Measurements from ENCODE around the gene EYA4.

Gene EYA4, protein sequence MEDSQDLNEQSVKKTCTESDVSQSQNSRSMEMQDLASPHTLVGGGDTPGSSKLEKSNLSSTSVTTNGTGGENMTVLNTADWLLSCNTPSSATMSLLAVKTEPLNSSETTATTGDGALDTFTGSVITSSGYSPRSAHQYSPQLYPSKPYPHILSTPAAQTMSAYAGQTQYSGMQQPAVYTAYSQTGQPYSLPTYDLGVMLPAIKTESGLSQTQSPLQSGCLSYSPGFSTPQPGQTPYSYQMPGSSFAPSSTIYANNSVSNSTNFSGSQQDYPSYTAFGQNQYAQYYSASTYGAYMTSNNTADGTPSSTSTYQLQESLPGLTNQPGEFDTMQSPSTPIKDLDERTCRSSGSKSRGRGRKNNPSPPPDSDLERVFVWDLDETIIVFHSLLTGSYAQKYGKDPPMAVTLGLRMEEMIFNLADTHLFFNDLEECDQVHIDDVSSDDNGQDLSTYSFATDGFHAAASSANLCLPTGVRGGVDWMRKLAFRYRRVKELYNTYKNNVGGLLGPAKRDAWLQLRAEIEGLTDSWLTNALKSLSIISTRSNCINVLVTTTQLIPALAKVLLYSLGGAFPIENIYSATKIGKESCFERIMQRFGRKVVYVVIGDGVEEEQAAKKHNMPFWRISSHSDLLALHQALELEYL

GRCh38 chr6:133241086-133241900, at the start of gene EYA4:
Gene EYA4, plus strand, starts transcription at chr6:133241357. Its CDS starts 33,424 bp downstream, at chr6:133274781.
- DNase-seq: no peak

GRCh38 chr6:133193396-133193795, 47.8 kb upstream of the EYA4 start:
- no peak for DNase-seq

DNA sequence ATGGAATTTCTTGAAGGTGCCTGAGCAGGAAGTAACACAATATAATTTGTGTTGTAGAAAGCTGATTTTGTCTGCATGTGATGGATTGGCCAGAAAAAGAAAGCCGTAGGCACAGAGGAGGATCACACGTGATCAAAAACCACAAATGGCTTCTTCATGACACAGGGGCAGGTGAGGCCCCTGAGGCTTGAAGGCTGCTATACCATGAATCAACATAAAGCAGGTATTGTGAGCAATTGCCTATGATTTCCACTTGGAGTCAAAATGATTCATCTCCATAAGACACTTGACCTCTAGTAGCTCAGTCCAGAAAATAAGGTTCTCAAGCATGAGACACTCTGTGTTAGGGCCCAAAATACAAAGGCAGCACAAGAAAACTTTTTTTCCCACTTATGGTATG, 42.4 kb upstream of the EYA4 start:
- no peak for DNase-seq

DNA sequence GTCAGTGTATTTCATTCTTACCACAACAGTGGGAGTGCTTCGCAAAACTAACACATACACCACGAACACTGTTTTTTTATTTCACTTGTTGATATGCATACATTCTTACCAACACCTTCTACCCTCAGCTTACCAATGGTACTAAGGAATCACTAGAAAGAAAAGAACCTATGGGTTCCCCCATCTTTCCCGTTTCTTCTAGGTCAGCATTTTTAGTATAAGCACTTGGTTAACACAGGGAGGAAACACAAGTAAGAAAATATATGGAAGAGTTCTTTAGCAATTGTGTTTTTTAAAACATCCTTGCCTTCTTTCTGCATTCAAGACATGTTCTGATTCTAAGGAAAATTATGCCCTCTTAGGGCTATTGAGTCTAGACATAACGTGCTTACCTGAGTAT, 39.9 kb upstream of the EYA4 start:
- DNase-seq: no peak

- no peak for DNase-seq
Measured at GRCh38 chr6:133202610-133203343, 38.4 kb upstream of the EYA4 start.

DNA sequence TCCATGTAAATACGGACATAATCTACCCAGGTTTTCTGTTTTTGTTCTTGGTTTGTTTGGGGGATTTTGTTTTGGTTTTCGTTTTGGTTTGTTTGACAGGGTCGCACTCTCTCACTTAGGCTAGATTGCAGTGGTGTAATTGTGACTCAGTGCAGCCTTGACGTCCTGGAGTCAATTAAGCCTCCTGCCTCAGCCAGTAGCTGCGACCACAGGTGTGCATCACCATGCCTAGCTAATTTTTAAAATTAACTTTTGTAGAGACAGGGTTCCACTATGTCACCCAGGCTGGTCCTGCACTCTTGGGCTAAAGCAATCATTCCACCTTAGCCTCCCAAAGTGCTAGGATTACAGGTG, 37.8 kb upstream of the EYA4 start:
- DNase-seq: no peak

GRCh38 chr6:133205304-133205703, 35.9 kb upstream of the EYA4 start:
- DNase-seq: no peak

GRCh38 chr6:133206942-133207341, 34.2 kb upstream of the EYA4 start:
- DNase-seq: no peak

- no peak for DNase-seq
Measured at GRCh38 chr6:133207754-133208153, 33.4 kb upstream of the EYA4 start.

DNA sequence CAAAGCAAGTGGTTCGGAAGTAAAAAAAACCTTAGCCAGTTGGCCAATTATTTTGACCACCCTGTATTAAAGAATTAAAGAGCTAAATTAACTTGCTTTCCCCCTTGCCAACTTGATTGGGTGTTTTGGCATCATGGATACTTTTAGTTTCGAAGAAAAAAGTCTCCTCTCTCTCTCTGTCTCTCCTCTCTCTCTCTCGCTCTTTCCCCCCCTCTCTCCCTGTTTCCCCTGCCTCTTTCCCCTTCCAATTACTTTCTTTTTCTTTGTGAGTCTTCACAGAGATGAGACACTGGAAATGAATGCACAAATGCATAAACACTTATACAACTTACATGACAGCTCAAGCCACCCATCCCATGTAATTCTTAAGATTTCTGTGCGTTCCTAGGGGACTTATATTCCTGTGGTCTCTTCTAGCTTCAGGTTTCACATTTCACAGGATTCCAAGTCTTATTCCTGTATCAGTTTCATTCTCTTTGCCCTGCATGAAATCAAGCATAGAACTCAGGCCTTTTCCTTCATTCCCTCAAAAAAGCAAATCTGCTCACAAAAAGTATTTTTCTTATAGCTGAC, 32.9 kb upstream of the EYA4 start:
- DNase-seq: no peak

GRCh38 chr6:133214267-133214666, 26.9 kb upstream of the EYA4 start:
- no peak for DNase-seq

- no peak for DNase-seq
Measured at GRCh38 chr6:133218852-133219251, 22.3 kb upstream of the EYA4 start.

DNA sequence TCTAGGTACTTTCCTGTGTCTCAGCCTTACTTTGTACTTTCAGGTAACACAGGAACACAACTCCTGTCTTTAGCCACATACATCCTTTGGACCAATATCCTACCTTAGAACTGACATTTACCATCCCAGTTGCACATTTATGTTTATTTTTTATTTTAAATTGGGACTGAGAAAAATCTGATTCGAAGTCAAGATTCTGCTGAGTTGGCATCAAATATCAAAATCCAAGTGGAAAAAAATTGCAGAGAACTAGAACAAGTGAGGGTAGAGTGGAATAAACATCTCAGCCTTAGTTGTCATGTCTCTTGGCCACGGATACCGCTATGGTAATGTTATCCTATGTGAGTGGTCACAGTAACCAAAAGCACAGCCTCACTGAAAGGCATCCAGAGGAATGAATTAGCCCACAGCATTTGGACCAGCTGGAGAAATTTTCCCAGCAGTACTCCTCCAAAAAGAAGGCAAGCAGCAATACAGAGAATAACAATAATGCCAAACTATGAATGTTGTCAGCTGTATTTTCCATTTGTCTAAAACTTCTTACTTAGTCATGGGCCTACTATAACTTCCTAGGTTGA, 17.6 kb upstream of the EYA4 start:
- no peak for DNase-seq

DNA sequence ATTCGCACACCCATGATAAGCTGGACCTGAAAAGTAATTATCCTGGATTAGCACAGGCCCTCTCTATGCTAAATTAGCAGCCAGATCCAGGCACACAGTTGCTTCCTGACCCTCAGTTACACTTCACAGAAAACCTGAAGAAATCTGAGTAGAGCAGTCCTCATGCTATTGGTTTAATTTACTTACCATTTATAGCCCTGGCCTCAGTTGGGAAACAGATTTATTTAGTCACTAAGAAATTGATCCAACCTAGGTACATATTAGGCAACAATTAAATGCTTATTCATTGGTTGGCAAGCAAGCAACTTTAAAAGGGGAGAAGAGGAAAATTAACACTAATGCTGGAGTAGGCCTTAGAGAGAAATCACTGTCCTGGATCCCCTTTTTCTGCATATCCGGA, 15.6 kb upstream of the EYA4 start:
- no peak for DNase-seq

DNA sequence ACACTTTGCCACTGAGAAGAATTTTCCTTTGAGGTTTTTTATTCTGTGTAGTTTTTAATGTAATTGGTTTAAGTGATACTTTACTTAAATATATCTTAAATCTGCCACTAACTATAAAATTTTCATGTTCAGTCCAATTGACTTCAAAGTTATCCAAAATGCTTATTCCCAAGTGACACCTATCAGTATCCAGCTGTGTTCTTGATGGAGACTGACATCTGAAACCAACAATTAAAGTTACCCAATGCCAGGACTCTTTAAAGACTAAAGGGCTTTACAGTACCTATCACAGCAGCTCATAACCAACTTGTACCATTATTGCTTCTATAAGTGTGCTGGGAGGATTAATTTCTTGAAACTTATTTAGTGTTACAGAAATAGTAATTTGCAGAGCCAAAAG, 13.8 kb upstream of the EYA4 start:
- DNase-seq: no peak

- DNase-seq: no peak
Measured at GRCh38 chr6:133230052-133230451, 11.1 kb upstream of the EYA4 start.

- no peak for DNase-seq
Measured at GRCh38 chr6:133235221-133235620, 5.9 kb upstream of the EYA4 start.

GRCh38 chr6:133236932-133237331, 4.2 kb upstream of the EYA4 start:
- DNase-seq: no peak

DNA sequence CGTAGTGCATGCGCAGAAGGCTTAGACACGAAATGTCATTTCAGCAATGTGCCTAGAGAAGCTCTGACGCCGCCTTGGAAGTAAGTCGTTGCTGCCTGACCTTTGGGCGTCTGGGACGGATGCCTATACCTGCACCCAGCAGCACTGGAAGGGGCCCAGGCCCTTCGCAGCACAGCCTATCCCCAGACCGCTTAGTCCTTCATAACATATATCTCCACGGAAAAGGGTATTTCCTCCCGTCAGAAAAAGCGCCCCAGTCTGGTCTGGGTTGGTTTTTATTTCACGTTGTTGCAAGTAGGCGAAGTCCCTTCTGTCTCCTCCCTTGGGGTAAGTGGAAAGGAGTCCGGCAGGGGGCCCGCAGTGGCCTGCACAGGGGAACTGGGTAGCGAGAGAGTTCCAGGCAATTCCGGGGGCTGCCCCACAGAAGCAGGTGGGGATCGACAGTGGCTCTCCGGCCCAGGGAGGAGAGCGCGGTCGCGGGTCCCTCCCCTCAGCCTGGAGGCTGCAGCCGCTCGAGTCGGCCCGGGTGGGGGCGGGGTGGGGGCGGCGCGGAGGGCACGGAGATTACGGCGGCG, 559 bp upstream of the EYA4 start:
- DNase-seq: no peak

DNA sequence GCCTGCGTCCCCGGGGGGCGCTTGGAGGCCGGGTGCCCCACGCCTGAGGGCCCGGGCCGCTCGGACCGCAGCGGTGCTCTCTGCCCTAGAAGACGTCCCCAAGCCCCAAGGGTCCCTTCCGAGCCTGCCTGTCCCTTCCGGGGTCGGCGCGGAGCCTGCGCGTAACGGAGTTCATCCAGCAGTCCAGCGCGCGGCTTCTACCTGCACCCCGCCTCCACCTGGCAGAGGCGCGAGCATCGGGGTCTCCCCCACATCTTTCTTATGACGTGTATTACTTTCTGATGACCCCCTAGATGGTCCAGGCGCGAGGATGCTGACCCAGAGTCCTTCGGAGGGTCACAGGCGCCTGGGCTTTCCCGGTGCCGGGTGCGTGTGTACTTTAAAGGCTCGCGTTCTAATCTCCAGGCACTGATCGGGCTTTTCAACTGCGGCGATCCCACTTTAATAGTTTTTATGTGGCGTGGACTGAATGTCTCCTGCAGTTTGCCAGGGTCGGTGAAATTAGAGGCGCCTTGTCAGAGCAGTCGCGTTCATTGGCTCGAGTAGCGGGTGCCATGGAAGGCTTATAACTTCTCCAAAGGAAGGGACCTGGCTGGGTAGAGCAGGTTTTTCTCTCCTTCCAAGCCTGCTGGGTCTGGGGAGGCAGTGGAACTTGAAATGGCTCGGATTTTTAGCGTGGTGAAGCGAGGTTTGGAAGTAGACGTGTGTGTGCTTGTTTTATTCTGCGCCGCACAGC, 912 bp downstream of the EYA4 start:
- no peak for DNase-seq
